Epithelial cell of esophagus (primary cell): Measurements from ENCODE around the gene KIF6.

Experiments
- DNase-seq: peaks from one replicate; pipeline ENCODE4 v3.0.0; 2010; ENCODE audit warnings: low read depth
- H3K4me3 ChIP-seq: 2 replicates; pipeline ENCODE4 v1.5.1; 2011; ENCODE audit warnings: mild to moderate bottlenecking, low read length, control low read depth
- CTCF ChIP-seq: IDR thresholded peaks from 2 replicates; pipeline ENCODE4 v1.5.1; 2011; ENCODE audit warnings: low read depth, mild to moderate bottlenecking, low read length, control low read depth, inconsistent platforms; ENCODE audit not compliant: insufficient read depth; ENCODE audit errors: missing control alignments

KIF6 gene

GRCh38 chr6:39587080-39587479 is 138.1 kb downstream of the KIF6 start:
- no peak overlapping the region for H3K4me3 ChIP-seq
- no peak for DNase-seq
- no peak for TF ChIP-seq CTCF

- no peak for DNase-seq
- TF ChIP-seq CTCF: no peak
- no peak overlapping the region for H3K4me3 ChIP-seq
Measured at GRCh38 chr6:39585641-39586040, 139.6 kb downstream of the KIF6 start.

- TF ChIP-seq CTCF: no peak
- no peak for DNase-seq
- no peak overlapping the region for H3K4me3 ChIP-seq
Measured at GRCh38 chr6:39577446-39578165, 147.6 kb downstream of the KIF6 start.

GRCh38 chr6:39576556-39577303 is 148.5 kb downstream of the KIF6 start:
- no peak for TF ChIP-seq CTCF
- H3K4me3 ChIP-seq: no peak overlapping the region
- DNase-seq: no peak

GRCh38 chr6:39574991-39575390 is 150.2 kb downstream of the KIF6 start:
- DNase-seq: no peak
- no peak for TF ChIP-seq CTCF
- H3K4me3 ChIP-seq: no peak overlapping the region

- TF ChIP-seq CTCF: no peak
- no peak for DNase-seq
- no peak overlapping the region for H3K4me3 ChIP-seq
Measured at GRCh38 chr6:39573541-39573940, 151.7 kb downstream of the KIF6 start.
